Measurements from ENCODE around the gene CNMD. TPM values are rescaled to one million over a fixed set of nuclear protein-coding genes. Genes with fewer than 3 reads are reported as not detected.

CNMD gene
- total and polyA plus RNA-seq, 2 of the 4 experiments (the other 2 are of a cell fraction) = not detected

DNA sequence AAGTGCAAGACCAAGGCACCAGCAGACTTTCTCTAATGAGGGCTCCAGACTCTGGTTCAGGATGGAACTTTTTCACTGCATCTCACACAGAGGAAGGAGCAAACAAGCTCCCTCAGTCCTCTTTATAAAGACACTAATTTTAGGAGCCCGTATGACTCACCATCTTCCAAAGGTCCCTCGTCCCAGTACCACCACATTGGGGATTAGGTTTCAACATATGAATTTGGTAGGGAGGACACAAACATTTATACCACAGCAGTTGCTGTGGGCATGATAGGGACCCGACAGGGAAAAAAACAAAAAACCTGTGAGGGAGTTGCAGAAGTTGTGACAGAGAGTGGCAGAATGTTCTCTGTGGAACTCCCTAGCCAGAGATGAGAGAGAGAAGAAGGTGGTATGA is 6.5 kb upstream of the CNMD start:
- no peak for TF ChIP-seq CHD1 (IDR thresholded peaks at IDR 0.05; ENCODE audit: low read depth, low read length)
- no peak for TF ChIP-seq RAD21 (IDR thresholded peaks at IDR 0.05; ENCODE audit: low read length)
- TF ChIP-seq, protein P1, sequence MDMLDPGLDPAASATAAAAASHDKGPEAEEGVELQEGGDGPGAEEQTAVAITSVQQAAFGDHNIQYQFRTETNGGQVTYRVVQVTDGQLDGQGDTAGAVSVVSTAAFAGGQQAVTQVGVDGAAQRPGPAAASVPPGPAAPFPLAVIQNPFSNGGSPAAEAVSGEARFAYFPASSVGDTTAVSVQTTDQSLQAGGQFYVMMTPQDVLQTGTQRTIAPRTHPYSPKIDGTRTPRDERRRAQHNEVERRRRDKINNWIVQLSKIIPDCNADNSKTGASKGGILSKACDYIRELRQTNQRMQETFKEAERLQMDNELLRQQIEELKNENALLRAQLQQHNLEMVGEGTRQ (IDR thresholded peaks at IDR 0.05; ENCODE audit: low read depth, low read length) = no peak
- TF ChIP-seq RCOR1 (IDR thresholded peaks at IDR 0.05; ENCODE audit: insufficient replicate concordance, low read length) = no peak
- TF ChIP-seq FOS (IDR thresholded peaks at IDR 0.05; ENCODE audit: low read depth, low read length) = no peak
- no peak for TF ChIP-seq RFX5 (IDR thresholded peaks at IDR 0.05; ENCODE audit: low read depth, low read length)
- no peak for TF ChIP-seq CTCF (conservative IDR thresholded peaks at IDR 0.05; ENCODE audit: low read depth, low read length)
- no peak for TF ChIP-seq ELK1 (IDR thresholded peaks at IDR 0.05; ENCODE audit: borderline replicate concordance, low read depth, low read length)
- TF ChIP-seq MXI1 (IDR thresholded peaks at IDR 0.05; ENCODE audit: borderline replicate concordance, low read depth, low read length) = no peak
- ChIA-PET POLR2A (ENCODE audit: unreplicated experiment) (no interaction called here), CTCF (no interaction called here)
- Histone ChIP-seq H3K9me3 (ENCODE audit: control insufficient read depth, insufficient read depth, low read length) (no peaks in the 10 kb centered on the region), H4K20me1 (ENCODE audit: insufficient read depth, low read length) (no peaks in the 10 kb centered on the region), H2BK5ac (ENCODE audit: low read depth, low read length, poor library complexity, severe bottlenecking) (no peak overlapping the region), H2AK9ac (replicated peaks; ENCODE audit: low read depth, low read length, poor library complexity) (no peak overlapping the region), H3K79me1 (ENCODE audit: low read depth in 1 of 2, low read length in 2 of 2) (no peaks in the 10 kb centered on the region), H2BK120ac (ENCODE audit: low read depth, low read length) (no peak overlapping the region), H3K4me3 (ENCODE audit: insufficient read depth, low read depth, low read length) (no peak overlapping the region), H2AK5ac (ENCODE audit: low read depth, low read length) (no peak overlapping the region), H3K27me3 (ENCODE audit: control insufficient read depth, insufficient read depth, low read length) (peaks cover 3% of the 10 kb centered on the region), H3K23ac (ENCODE audit: low read depth, low read length) (no peak overlapping the region), H3K14ac (replicated peaks; ENCODE audit: low read depth, low read length) (no peak overlapping the region), H4K91ac (ENCODE audit: insufficient read depth, low read depth, low read length) (no peak overlapping the region), H3K36me3 (ENCODE audit: control insufficient read depth, insufficient read depth, low read length) (no peaks in the 10 kb centered on the region), H3K4me1 (ENCODE audit: control insufficient read depth, insufficient read depth, low read length) (no peaks in the 10 kb centered on the region), H3K4me2 (ENCODE audit: low read depth, low read length) (no peak overlapping the region), H3K4ac (ENCODE audit: low read depth, low read length) (no peak overlapping the region), H3K27ac (ENCODE audit: insufficient read depth, low read length) (no peak overlapping the region), H4K8ac (ENCODE audit: low read depth in 2 of 2, low read length in 2 of 2) (no peak overlapping the region), H3K9me1 (ENCODE audit: insufficient read depth, low read length) (no peaks in the 10 kb centered on the region), H3K18ac (ENCODE audit: low read depth, low read length) (no peak overlapping the region), H4K5ac (ENCODE audit: low read depth, low read length) (no peak overlapping the region), H3K9ac (ENCODE audit: low read depth, low read length) (no peak overlapping the region), H2AFZ (replicated peaks; ENCODE audit: low read length, poor library complexity) (no peak overlapping the region), H2BK20ac (ENCODE audit: low read depth, low read length) (no peak overlapping the region), H2BK15ac (ENCODE audit: low read depth, low read length) (no peak overlapping the region), H3K56ac (ENCODE audit: extremely low read depth, insufficient read depth, low read length) (no peak overlapping the region)
- dilution Hi-C loops (cut with HindIII; ENCODE audit: low sequenced_read_pairs, unreplicated experiment) (no loop called here), in situ Hi-C loops (cut with MboI; ENCODE audit: low sequenced_read_pairs) (no loop called here), intact Hi-C loops (cut with micrococcal nuclease) (no loop called here)
- no peak for DNase-seq
- 60% methylated on average over 1 of the region's 3 CpGs; no CpG with 5 or more reads in 1 of the 2 experiments for WGBS, 2 experiments (ENCODE audit: extremely low coverage in 2 of 2, insufficient read length in 1 of 2)
- no TSS peak for BruUV-seq (replicated peaks)
- no peak for ATAC-seq (ENCODE audit: low read depth)
